Left colon (tissue), 2 donors: Measurements from ENCODE around the gene PBXIP1. TPM values are rescaled to one million over a fixed set of nuclear protein-coding genes. Genes with fewer than 3 reads are reported as not detected.
A peak's percentile ranks its signal among the peaks of the same experiment; 100 is the strongest.

Experiments used
- ATAC-seq: fragments of 200-7000 bp; cut with Tn5 transposase; one replicate; pipeline ENCODE4 v1.9.1; 2020; ENCODE audit warnings: mild to moderate bottlenecking, moderate library complexity
- DNase-seq, 2 donors: peaks; one replicate each; pipeline ENCODE4 v3.0.0-alpha.2; 2020
- intact Hi-C, 2 donors: fragments of 100-400 bp; cut with DNase I in 1 of 2; cut with micrococcal nuclease in 1 of 2; formaldehyde crosslinking; loops; one replicate each; pipeline versions ENCODE4 v1.11.2 to v1.14.0; 2022; cut with DNase I, micrococcal nuclease
- total RNA-seq, 2 donors: library from RNA; stranded (reverse); fragmentation: NEBNext Ultra II Directional; extraction: Animal tissue kit (Norgen Biotek cat#: 25700); gene quantifications; one replicate each; pipeline ENCODE4 v1.2.1, GENCODE V29; 2021
- donor health status: DM: no; HTN: no; CAD: no.
- donor health status: DM: yes; HTN: yes; CAD: no.

The PBXIP1 gene
- total RNA-seq, 2 donors from 2014 or later: 33.4 to 61.2 TPM

- ATAC-seq (peak; percentile 86), DNase-seq (peak; percentile 83 to 90)
- intact Hi-C loops: loop anchor here in 1 of 2 donors (10.0 kb wide), 1 partner anchor 53 kb away; no protein-coding TSS in a partner anchor
These were observed 5.6 kb upstream of the PBXIP1 start, which contains the start of gene PYGO2 for GRCh38 chr1:154961207-154962155. TSS of gene PYGO2 (minus strand) at chr1:154961782. CDS start at chr1:154961576, 206 bp downstream.

DNA sequence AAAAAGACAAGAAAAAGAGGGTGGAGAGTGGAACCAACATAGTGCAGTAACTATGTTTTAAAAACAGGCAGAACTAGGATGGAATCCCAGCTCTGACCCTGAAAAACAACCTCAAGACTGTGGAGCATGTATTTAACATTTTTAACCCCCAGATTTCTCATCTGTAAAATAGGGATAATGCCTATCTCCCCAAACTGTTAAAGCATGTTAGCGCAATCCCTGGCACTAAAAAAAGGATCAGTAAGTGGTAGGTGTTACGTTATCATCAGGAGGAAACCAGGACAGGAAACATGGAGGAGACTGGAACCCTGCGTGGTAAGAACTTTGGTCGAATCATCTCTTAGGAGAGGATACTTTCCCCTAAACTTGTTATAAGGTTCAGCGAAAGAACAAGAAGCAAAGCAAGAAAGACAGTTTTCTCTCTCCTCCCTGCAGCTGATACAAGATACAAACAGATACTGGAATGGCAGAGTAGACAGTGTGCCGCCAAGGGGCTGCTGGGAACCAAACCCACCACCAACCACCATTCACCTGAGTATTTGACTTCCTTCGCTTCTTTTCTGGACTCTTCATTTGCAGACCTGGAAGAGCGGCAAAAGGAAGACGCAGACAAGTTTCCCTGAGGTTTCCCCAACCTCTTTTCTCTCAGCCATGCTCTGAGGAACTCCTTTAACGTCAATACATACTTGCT, 4.7 kb upstream of the PBXIP1 start:
- ATAC-seq (no peak), DNase-seq (no peak)
- intact Hi-C loops: loop anchor here in 1 of 2 donors (10.0 kb wide), 1 partner anchor 54 kb away; no protein-coding TSS in a partner anchor

- intact Hi-C loops: no loop called here
- ATAC-seq: no peak
- DNase-seq: no peak
These were observed 3.5 kb upstream of the PBXIP1 start for GRCh38 chr1:154959426-154959780.

DNA sequence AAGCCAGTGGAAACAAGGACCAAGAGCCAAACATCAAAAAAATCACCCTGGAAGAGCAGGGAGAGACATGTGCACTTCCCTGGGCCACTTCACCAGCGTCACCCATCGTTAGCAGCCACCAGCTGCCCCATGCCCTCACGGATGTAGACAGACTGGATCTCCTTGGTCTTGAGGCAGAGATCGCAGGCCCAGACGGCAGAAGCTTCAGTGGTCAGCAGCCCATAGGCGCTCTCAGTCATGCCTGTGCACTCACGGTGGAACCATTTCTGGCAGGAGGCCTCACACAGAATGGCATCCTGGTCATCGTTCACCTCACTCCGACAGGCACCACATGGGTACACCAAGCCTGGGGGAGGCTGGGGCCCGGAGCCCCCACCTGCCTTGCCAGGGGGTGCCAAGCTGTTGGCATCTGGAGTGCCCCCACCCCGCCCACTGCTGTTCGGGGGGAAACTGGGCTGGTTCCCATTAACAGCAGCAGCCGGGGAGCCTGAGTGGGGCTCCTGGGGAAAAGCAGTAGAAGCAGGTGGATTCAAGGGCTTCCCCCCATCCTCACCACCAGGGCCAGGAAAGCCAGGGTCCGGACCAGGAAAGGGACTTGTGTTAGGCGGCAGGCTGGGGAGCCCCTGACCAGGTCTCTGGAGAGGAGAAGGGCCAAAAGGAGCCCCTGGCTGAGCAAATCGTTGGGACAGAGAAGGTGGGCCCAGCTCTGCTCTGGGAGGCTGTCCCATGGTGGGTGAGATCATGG, 3.0 kb upstream of the PBXIP1 start:
- DNase-seq: no peak
- intact Hi-C loops: no loop called here
- no peak for ATAC-seq

DNA sequence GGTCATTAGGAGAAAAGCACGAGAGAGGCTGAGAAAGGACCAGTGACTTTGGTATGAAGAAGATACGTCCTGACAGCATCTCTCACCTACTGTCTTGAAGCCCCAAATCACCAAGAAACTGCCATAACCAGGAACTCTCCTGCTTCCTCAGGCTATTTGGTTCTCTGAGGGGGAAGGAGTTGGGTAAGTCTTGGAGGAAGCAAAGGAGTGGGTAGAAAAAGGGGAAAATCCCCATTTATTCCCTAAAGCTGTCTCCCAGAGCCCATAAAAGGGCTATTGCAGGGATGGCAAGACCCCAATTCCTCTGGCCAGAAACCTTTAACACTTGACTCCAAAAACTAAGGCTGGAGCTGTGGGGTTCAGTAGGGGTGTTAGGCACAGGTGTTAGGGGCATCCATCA, 2.1 kb upstream of the PBXIP1 start:
- ATAC-seq (no peak), DNase-seq (no peak)
- intact Hi-C loops: no loop called here

DNA sequence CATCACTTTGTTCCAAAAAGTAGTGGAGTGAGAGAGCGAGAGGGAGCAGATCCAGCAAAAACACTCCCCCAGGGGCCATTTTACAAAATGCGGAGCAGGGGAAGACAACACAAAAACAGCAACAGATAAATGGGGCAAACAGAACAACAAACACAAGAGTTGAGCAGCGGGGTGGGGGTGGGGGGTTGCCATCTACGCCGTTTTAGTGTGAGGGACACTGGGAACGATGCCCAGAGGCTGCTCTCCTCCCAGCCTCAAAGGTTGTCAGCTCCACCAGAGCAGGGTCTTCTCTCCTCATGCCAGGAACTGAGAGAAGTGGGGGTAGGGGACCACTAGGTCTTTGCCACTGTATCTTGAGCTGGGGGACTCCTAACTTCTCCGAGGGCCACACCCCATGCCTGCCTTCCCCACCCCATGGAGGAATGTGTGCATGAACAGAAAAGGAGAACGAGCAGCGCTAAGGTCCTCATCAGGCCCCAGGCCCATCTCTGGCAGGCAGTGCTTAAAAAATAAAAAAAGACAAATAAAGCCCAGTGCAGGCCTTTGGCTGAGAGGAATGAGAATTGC, 1.3 kb upstream of the PBXIP1 start:
- intact Hi-C loops: no loop called here
- DNase-seq: no peak

GRCh38 chr1:154956544-154956941, 644 bp upstream of the PBXIP1 start:
- ATAC-seq (no peak), DNase-seq (peak in 1 of 2 donors; percentile 56)
- intact Hi-C loops: no loop called here

More for the DNA sequence above, 1.3 kb upstream of the PBXIP1 start:
- no peak for ATAC-seq

GRCh38 chr1:154955039-154955717, 721 bp downstream of the PBXIP1 start:
- DNase-seq (peak; percentile 59 to 81), ATAC-seq (peak; percentile 47)
- intact Hi-C loops: no loop called here

DNA sequence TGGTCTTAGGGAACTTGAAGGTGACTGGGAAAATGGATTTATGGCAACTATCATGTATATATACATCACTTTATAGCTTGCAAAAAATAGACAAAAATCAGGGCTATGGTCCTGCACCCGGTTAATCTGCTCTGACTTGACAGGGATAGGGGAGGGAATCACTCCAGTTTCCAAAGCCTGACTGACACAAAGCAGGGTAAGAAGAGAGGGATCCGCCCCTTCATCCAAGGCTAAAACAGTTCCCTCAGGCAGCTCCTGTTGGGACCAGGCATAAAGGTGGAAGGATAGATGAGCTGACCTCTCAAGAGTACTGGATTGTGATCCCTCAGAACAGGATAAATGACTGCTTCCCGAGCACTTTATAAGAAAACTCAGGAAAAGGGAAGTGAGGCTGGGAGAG, 1.4 kb downstream of the PBXIP1 start:
- intact Hi-C loops: no loop called here
- ATAC-seq (no peak), DNase-seq (no peak)

GRCh38 chr1:154953611-154954038, 2.3 kb downstream of the PBXIP1 start:
- no peak for DNase-seq
- intact Hi-C loops: no loop called here
- no peak for ATAC-seq

DNA sequence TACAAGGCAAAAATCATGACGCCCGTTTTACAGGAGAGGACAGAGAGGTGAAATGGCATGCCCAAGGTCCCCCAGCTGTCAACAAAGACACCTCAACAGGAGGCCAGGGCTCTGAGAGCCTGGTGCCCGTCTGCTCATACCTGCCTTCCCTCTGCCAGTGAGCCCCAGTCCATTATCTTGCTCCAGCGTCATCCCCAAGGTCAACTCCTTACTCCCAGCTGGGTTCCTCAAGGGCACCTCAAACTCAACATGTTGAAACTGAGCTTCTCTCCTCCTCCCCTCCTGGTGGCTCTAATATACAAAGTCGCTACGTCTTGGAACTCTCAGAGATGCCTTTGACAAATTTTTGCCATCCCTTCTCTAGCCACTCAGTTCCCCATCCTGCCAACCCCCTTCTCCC, 3.2 kb downstream of the PBXIP1 start:
- intact Hi-C loops: no loop called here
- no peak for ATAC-seq
- DNase-seq: no peak

- DNase-seq: no peak
- no peak for ATAC-seq
- intact Hi-C loops: no loop called here
These were observed 3.8 kb downstream of the PBXIP1 start for GRCh38 chr1:154951901-154952657.

- ATAC-seq: no peak
- no peak for DNase-seq
- intact Hi-C loops: no loop called here
These were observed 7.8 kb downstream of the PBXIP1 start for GRCh38 chr1:154948079-154948478.

DNA sequence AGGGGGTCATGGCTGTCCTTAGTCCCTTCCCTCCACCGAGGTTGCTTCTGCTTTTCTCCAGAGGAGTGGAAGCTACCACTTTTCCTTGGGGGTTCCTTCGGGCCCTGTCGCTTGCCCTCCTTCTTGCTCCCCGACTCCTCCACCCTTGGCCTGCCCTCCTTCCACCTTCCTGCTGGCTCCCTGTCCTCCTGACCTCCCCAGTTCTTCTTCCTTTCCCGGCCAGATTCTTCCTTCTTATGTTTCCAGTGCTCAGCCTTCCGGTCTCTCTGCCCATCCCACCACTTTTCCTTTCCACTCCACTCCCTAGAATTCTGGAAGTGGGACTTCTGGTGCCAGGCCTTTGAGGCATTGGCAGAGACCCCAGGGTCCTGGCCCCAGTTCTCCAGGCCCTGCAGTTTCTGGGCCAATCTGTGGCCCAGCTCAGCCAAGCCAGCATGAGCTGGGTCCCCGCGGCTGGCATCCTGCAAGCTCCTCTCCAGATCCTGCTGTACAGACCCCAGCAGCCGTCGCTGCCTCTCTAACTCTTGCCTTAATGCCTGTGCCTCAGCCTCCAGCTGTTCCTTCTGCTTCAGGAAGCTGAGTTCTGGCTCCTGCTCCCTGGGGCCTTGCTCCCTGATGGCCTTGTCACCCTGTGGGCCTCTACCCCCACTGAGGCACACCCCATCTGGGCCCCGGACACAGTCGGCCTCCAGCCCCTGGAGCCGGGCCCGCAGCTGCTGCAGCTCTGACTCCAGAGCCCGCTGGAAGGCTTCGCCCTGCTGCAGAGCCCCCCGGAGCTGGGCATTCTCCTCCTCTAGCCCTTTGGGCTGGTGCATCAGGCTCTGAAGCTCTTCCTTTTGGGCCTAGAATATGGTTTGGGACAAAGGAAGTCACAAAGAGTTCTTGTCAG, 9.7 kb downstream of the PBXIP1 start:
- ATAC-seq (no peak), DNase-seq (no peak)
- intact Hi-C loops: no loop called here

- intact Hi-C loops: no loop called here
- DNase-seq: no peak
- ATAC-seq: no peak
These were observed 10.5 kb downstream of the PBXIP1 start for GRCh38 chr1:154945160-154945961.
